Left renal pelvis (tissue), 4 donors: ENCODE results near the gene C16orf86. TPM values are rescaled to one million over a fixed set of nuclear protein-coding genes. Genes with fewer than 3 reads are reported as not detected.
"Not testable (repeated sequence)": the region's sequence is repeated elsewhere in the genome, so short reads cannot be mapped to it uniquely, and the experiment has no call there.

Source experiments
- DNase-seq, 4 donors: peaks; one replicate each; pipeline ENCODE4 v3.0.0-alpha.2; 2013; ENCODE audit warnings: low read depth in 4 of 4, low spot score in 3 of 4
- polyA plus RNA-seq, 4 donors: library from polyadenylated mRNA; unstranded; fragments of 120-200 nt; gene quantifications; one replicate each; pipeline ENCODE4 v1.2.1, GENCODE V29; 2013; ENCODE audit not compliant: insufficient read length in 4 of 4

Gene C16orf86
- polyA plus RNA-seq, 4 donors: 1.7 to 4.3 (median 2.7) TPM

- no peak for DNase-seq
These were observed 18.9 kb downstream of the C16orf86 start for GRCh38 chr16:67685388-67686112.

- not testable (repeated sequence) for DNase-seq
These were observed 27.1 kb downstream of the C16orf86 start for GRCh38 chr16:67693517-67694285.

DNA sequence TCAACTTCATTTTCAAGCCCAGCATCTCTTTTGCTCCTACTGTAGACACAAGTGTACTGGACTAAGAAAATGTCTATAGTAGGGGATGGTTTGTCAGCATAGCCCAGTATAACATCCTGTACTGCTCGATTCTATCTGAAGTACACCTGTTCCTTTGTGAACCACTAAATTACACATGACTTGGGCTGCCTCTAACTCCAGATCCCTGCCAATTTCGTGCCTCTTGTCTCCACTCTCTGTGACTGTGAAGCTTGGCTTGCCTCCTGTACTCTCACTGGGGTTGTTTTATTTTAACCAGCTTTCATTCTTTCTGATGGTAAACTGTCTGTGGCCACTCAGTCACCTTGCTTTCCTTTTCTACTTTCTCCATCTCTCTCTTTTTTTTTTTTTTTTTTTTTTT is 28.0 kb downstream of the C16orf86 start:
- no peak for DNase-seq

GRCh38 chr16:67697422-67698185 is 31.0 kb downstream of the C16orf86 start:
- no peak for DNase-seq

- DNase-seq: no peak
These were observed 32.7 kb downstream of the C16orf86 start for GRCh38 chr16:67699265-67699664.

DNA sequence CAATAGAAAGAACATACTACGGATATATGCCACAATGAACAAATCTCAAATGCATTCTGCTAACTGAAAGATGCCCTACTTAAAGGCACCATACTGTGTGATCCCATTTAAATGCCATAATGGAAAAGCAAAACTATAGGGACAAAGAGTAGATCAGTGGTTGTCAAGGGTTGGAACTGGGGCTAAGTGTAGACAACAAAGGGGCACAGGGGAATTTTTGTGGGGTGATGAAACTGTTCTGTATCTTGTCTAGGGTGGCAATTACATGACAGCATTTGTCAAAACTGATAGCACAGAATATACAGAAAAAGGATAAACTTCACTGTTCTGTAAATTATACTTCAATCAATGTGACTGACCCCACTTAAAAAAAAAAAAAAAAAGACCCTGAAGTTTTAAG is 34.8 kb downstream of the C16orf86 start:
- DNase-seq: no peak

- no peak for DNase-seq
These were observed 35.5 kb downstream of the C16orf86 start for GRCh38 chr16:67702130-67702529.

DNA sequence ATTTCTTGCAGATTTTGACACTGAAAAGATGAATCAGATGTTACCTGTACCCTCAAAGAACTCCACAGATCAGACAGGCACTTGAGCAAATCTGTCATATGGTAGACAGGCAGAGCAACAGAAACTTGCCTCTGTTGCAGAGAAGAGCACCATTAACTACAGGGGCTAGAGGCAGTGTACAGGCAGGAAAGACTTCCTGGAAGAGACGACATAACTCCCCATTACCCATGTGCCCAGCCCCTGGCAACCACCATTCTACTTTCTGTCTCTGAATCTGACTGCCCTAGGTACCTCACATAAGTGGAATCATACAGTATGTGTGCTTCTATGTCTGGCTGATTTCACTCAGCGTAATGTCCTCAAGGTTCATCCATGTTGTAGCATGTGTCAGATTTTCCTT is 37.0 kb downstream of the C16orf86 start:
- no peak for DNase-seq

DNA sequence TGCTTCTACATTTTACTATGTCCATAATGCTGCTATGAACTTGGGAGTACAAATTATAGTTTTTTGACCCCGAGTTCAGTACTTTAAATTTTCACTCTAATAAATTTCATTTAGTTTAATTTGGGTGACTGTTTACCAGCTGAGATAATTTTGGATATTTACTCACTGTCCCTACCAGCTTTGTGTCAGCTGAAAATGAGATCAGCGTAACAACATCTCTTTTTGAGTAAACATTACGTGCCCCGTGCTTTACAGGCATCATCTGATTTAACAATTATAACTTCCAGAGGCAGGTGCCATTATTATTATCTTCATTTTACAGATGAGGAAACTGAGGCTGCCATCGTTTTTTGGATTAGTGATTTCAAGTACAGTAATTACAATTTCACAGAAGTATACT is 37.5 kb downstream of the C16orf86 start:
- DNase-seq: no peak

- no peak for DNase-seq
These were observed 40.6 kb downstream of the C16orf86 start for GRCh38 chr16:67707210-67707609.

DNA sequence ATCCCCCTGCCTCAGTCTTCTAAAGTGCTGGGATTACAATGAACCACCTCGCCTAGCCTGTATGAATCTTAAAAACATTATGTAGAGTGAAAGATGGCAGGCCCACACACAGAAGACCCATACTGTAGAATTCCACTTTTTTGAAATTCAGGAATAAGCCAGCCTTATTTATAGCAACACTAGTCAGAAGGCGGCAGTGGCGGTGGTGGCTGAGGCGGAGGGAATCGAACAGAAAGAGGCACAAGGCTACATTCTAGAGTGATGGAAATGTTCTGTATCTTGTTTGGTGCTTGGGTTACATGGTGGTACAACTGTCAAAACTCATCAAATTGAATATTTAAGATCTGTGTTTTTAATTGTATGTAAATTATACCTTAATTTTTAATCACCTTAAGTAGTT is 41.2 kb downstream of the C16orf86 start:
- DNase-seq: no peak

- no peak for DNase-seq
These were observed 41.8 kb downstream of the C16orf86 start for GRCh38 chr16:67708368-67708771.

DNA sequence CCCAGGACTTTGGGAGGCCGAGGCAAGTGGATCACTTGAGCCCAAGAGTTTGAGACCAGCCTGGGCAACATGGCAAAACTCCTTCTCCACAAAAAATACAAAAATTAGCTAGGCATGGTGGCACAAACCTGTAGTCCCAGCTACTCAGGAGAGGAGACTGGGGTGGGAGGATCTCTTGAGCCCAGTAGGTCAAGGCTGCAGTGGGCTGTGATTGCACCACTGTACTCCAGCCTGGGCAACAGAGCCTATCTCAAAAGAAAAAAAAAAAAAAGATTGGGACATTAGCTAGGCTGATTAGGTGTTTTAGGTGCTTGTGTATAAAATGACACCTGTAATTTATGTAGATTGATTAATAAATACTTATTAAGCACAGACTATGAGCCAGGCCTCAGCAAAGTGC is 42.4 kb downstream of the C16orf86 start:
- DNase-seq: no peak

DNA sequence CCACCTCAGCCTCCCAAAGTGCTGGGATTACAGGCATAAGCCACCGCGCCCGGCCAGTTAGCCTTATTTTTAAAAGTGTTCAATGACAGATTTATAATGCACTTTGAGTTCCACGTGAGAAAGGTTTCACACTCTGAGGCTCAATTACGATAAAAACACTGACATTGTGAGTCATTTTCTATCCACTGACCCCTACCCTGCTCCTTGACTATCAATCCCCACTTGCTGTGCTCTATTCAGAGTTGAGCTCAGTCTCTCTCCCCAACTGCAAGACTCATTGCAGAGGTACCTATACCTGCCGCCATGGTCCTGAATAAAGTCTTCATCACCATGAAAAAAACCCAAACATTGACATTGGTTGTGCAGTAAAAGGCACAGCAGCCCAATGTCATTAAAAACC is 44.0 kb downstream of the C16orf86 start:
- DNase-seq: no peak

DNA sequence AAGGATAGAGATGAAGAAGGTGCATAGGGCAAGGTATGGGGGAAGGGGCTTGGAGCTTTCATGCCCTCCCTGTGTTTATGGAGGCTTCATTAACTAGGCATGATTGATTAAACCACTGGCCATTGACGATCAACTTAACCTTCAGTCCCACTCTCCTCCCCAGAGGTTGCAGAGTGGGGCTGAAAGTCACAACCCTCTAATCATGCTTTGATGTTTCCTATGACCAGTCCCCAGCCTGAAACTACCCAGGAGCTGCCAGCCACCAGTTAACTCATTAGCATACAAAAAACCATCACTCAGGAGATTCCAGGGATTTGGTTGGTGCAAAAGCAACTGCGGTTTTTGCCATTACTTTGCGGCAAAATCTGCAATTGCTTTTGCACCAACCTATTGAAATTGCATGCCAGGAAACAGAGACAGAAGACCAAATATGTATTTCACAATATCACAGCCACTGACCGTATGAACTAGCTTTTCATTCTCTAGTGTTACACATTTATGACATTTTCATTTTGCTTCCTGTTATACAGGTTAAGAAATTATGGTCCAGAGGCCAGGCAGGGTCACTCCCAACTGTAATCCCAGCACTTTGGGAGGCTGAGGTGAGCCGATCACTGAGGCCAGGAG is 47.1 kb downstream of the C16orf86 start:
- DNase-seq: no peak

DNA sequence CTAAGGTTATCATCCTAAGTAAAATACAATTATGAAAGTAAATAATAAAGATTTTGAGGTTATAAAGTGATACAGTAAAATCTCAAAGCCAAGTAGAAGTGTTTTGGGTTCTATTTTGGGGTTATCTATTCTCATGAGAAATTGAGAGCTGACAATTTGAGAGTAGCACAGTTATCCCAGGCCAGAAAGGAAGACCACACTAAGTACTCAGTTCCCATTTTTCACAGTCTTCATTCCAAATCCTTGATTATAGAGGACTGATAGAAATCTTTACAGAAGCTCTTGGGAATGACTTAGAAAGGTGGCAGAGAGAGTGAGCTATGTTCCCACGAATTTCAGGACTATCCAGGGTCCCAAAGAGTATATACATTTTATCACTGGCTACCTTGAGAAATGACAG is 47.9 kb downstream of the C16orf86 start:
- DNase-seq: no peak

DNA sequence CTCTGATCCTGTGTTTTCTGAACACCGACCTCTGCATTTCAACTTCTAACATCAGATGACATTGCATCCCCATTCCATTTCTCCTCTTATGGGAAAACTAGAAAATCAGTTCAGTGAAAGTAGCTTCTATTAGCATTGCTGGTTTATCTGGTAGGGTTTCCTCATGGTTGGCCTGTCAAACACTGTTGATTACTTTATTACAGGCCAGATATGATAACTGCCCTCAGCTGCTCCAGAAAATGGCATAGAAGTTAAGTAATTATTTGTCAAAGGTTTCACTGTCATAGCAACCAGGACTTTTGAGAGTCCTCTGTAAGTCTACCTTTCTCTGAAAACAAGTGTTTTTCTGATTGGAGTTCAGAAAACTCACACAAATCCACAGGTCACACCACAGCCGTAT is 49.5 kb downstream of the C16orf86 start:
- no peak for DNase-seq
